B cell (primary cell): ENCODE measurements around the gene METTL17. TPM values are rescaled to one million over a fixed set of nuclear protein-coding genes. Genes with fewer than 3 reads are reported as not detected.

Experiments
- ATAC-seq: fragments of 200-7000 bp; cut with Tn5 transposase; one replicate; pipeline ENCODE4 v1.10.0; 2021; ENCODE audit warnings: low read depth, mild to moderate bottlenecking, moderate number of reproducible peaks, moderate library complexity
- CTCF ChIA-PET: fragments of 350-600 bp; sonication (Branson Sonifier 250); formaldehyde crosslinking; loops from one replicate; lab custom pipeline; 2021; ENCODE audit warnings: antibody characterized with exemption, inconsistent platforms; lab: Charles Lee
- POLR2A ChIA-PET: fragments of 350-600 bp; sonication (Branson Sonifier 250); formaldehyde crosslinking; loops from one replicate; lab custom pipeline; 2021; ENCODE audit warnings: antibody characterized with exemption; lab: Charles Lee
- DNase-seq: peaks from one replicate; pipeline ENCODE4 v3.0.0; 2013
- H2AFZ ChIP-seq: 2 replicates; pipeline ENCODE4 v1.6.1; 2012; ENCODE audit warnings: mild to moderate bottlenecking, low read depth, low read length; ENCODE audit not compliant: insufficient read depth, poor library complexity, severe bottlenecking
- H3K27ac ChIP-seq, 2 donors: 1 replicate in 1 of 2; 2 replicates in 1 of 2; pipeline ENCODE4 v1.5.1; 2012 to 2013; ENCODE audit warnings: low read length in 2 of 2, mild to moderate bottlenecking in 2 of 2, moderate library complexity in 1 of 2
- H3K27me3 ChIP-seq, 4 experiments: fragments of 200-600 bp in 1 of 4; sonication (generic) in 1 of 4; replicated peaks in 1 of 4; 1 replicate in 2 of 4; 2 replicates in 2 of 4; pipeline versions ENCODE4 v1.6.1 to v1.7.0; 2013 to 2016; ENCODE audit warnings: low read length in 3 of 4, mild to moderate bottlenecking in 2 of 4, mixed read lengths in 1 of 4, moderate library complexity in 1 of 4; ENCODE audit not compliant: insufficient read depth in 4 of 4, control insufficient read depth in 3 of 4; ENCODE audit errors: control extremely low read depth in 1 of 4
- H3K36me3 ChIP-seq, 2 experiments: replicated peaks in 1 of 2; 1 replicate in 1 of 2; 2 replicates in 1 of 2; pipeline versions ENCODE4 v1.6.1 to v1.7.1; 2013; ENCODE audit warnings: low read length in 1 of 2; ENCODE audit not compliant: insufficient read depth in 2 of 2, control insufficient read depth in 1 of 2; ENCODE audit errors: control extremely low read depth in 1 of 2, extremely low read depth in 1 of 2
- H3K4me1 ChIP-seq, 2 donors: fragments of 200-600 bp in 1 of 2; sonication (generic) in 1 of 2; 1 replicate in 1 of 2; 2 replicates in 1 of 2; pipeline versions ENCODE4 v1.5.1 to v1.6.1; 2013 to 2017; ENCODE audit warnings: low read length in 2 of 2; ENCODE audit not compliant: control insufficient read depth in 2 of 2, insufficient read depth in 2 of 2
- H3K4me2 ChIP-seq: replicated peaks from 2 replicates; pipeline ENCODE3; 2012; ENCODE audit warnings: mild to moderate bottlenecking, low read depth, low read length; ENCODE audit not compliant: poor library complexity, severe bottlenecking
- H3K4me3 ChIP-seq, 5 experiments: fragments of 200-600 bp in 1 of 5; sonication (generic) in 1 of 5; 1 replicate in 3 of 5; 2 replicates in 2 of 5; pipeline versions ENCODE4 v1.5.1 to v1.7.0; 2011 to 2016; ENCODE audit warnings: low read length in 4 of 5, mild to moderate bottlenecking in 4 of 5, low read depth in 2 of 5, control low read depth in 1 of 5, moderate library complexity in 1 of 5; ENCODE audit not compliant: insufficient read depth in 1 of 5; ENCODE audit errors: control extremely low read depth in 1 of 5, extremely low read depth in 1 of 5
- H3K79me2 ChIP-seq: fragments of 200-600 bp; sonication (generic); one replicate; pipeline ENCODE4 v1.6.0; 2016; ENCODE audit warnings: low read length; ENCODE audit not compliant: control insufficient read depth, insufficient read depth
- H3K9ac ChIP-seq: fragments of 200-600 bp; sonication (generic); 2 replicates; pipeline ENCODE4 v1.6.1; 2017; ENCODE audit warnings: mild to moderate bottlenecking, low read length, moderate library complexity
- H3K9me3 ChIP-seq, 3 donors: one replicate each; pipeline versions ENCODE4 v1.6.1 to v1.7.1; 2013; ENCODE audit warnings: low read length in 2 of 3; ENCODE audit not compliant: control insufficient read depth in 2 of 3, insufficient read depth in 1 of 3; ENCODE audit errors: control extremely low read depth in 1 of 3
- H4K20me1 ChIP-seq: 2 replicates; pipeline ENCODE4 v1.6.0; 2012; ENCODE audit warnings: mild to moderate bottlenecking, low read length; ENCODE audit not compliant: insufficient read depth, control insufficient read depth, poor library complexity, severe bottlenecking
- H3K27ac Mint-ChIP-seq: one replicate; pipeline ENCODE4 v1.8.0; 2021; ENCODE audit warnings: mixed read lengths
- H3K27me3 Mint-ChIP-seq: one replicate; pipeline ENCODE4 v1.8.0; 2021; ENCODE audit warnings: mixed read lengths
- H3K4me1 Mint-ChIP-seq: one replicate; pipeline ENCODE4 v1.8.0; 2021; ENCODE audit warnings: mixed read lengths
- H3K4me3 Mint-ChIP-seq: one replicate; pipeline ENCODE4 v1.8.0; 2021; ENCODE audit warnings: mixed read lengths
- H3K9me3 Mint-ChIP-seq: one replicate; pipeline ENCODE4 v1.8.0; 2022; ENCODE audit warnings: mixed read lengths; ENCODE audit not compliant: insufficient read depth
- EZH2 ChIP-seq: IDR thresholded peaks from 2 replicates; pipeline ENCODE4 v1.6.1; 2012; ENCODE audit warnings: borderline replicate concordance, low read depth, mild to moderate bottlenecking, moderate library complexity, low read length; ENCODE audit not compliant: insufficient read depth, poor library complexity, severe bottlenecking
- WGBS: methylation state at CpG from one replicate; pipeline ENCODE4 v1.1.5; 2013; ENCODE audit warnings: missing lambda C conversion rate; ENCODE audit not compliant: insufficient coverage; 5-methylcytosine and 5-hydroxymethylcytosine counted together
- intact Hi-C: fragments of 100-400 bp; cut with micrococcal nuclease; formaldehyde crosslinking; loops from one replicate; pipeline ENCODE4 v1.10.0; 2022
- polyA plus RNA-seq: library from polyadenylated mRNA; depleted of rRNA; stranded (reverse); fragments of >200 nt; gene quantifications from 2 replicates; pipeline ENCODE4 v1.2.3, GENCODE V29; 2012
- total RNA-seq, 2 donors: library from RNA; stranded (reverse); fragments of 120-200 nt in 1 of 2; gene quantifications; 1 replicate in 1 of 2; 2 replicates in 1 of 2; pipeline versions ENCODE4 v1.2.3 to v1.2.4, GENCODE V29; 2013 to 2022
- TF ChIP-seq, protein P1 (sequence below): fragments of 200-600 bp; IDR thresholded peaks from one replicate; pipeline ENCODE4 v1.8.0; 2022; ENCODE audit warnings: antibody characterized with exemption, mild to moderate bottlenecking

METTL17 gene
- total and polyA plus RNA-seq, 2 donors (not counting 1 experiment from before 2014, with no cell fraction given) = 116 to 201 TPM

DNA sequence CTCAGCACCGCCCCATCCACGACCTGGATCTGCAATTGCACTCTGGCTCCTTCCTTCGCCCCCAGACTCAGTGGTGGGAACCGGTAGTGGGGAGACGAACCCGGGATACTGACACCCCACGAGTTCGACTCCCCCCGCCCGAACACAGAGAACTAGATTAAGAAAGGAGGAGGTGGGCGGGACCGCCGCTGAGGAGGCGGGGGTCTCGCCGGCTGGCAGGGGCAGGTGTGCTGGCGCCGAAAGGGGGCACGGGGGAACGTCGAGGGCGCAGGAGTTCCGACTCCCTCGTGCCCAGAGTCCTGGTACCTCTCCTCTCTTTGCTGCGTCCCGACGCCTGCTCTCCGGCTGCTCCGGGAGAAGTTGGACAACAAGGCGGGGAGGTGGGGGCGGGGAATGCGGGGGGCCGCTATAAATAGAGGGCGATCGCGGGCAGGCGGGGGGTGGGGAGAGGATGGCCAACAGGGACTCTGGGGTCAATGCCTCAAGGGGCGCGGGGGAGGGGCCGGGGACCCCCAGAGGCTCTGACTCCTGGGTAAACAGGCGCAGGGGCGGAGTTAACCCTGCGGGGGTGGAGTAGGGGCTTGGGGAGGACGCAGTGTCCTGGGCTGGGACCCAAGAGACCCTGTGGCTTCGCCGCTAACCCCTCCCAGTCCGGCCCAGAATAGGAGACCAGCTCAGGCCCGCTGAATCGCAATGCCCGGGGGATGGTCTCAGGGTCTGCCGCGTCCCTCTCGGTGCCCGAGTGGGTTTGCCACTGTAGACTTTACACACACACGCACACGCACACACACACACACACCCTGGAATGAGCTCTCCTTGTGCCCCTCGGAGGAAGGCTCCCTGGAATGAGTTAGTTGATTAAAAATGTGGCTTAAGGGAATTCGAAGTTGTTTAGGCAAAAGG, 35.8 kb downstream of the METTL17 start:
- no peak overlapping the region for H3K27ac ChIP-seq

More for the DNA sequence above, 35.8 kb downstream of the METTL17 start:
- Histone ChIP-seq H3K4me2 (peak overlapping the region; percentile 99), H3K4me1 (peaks cover 12 to 23% of the 10 kb centered on the region in 2 donors), H4K20me1 (no peaks in the 10 kb centered on the region), H2AFZ (peak overlapping the region; percentile 97), H3K36me3 (no peaks in the 10 kb centered on the region), H3K9me3 (no peaks in the 10 kb centered on the region), H3K4me3 (peak overlapping the region; percentile 15 to 86 (median 75)), H3K9ac (peak overlapping the region; percentile 78), H3K79me2 (no peaks in the 10 kb centered on the region), H3K27me3 (peaks cover 0 to 30% (median 8%) of the 10 kb centered on the region in 4 experiments)
- peak; percentile 18 for DNase-seq
- Mint-ChIP-seq H3K4me1 (peaks cover 19% of the 10 kb centered on the region), H3K27ac (peak overlapping the region; percentile 61), H3K4me3 (peak overlapping the region; percentile 93), H3K9me3 (no peaks in the 10 kb centered on the region), H3K27me3 (peaks cover 16% of the 10 kb centered on the region)
- WGBS = 8% methylated on average over 31 of the region's 58 CpGs
- ChIA-PET CTCF (interaction anchor here (0.6 to 3.2 kb wide), 5 partner anchors 10 to 79 kb away, joined by 3 to 21 read pairs (median 3); no protein-coding TSS in a partner anchor), POLR2A (no interaction called here)
- TF ChIP-seq EZH2 = no peak
- TF ChIP-seq, protein P1, sequence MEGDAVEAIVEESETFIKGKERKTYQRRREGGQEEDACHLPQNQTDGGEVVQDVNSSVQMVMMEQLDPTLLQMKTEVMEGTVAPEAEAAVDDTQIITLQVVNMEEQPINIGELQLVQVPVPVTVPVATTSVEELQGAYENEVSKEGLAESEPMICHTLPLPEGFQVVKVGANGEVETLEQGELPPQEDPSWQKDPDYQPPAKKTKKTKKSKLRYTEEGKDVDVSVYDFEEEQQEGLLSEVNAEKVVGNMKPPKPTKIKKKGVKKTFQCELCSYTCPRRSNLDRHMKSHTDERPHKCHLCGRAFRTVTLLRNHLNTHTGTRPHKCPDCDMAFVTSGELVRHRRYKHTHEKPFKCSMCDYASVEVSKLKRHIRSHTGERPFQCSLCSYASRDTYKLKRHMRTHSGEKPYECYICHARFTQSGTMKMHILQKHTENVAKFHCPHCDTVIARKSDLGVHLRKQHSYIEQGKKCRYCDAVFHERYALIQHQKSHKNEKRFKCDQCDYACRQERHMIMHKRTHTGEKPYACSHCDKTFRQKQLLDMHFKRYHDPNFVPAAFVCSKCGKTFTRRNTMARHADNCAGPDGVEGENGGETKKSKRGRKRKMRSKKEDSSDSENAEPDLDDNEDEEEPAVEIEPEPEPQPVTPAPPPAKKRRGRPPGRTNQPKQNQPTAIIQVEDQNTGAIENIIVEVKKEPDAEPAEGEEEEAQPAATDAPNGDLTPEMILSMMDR = no peak
- peak; percentile 28 for ATAC-seq
- intact Hi-C loops = loop anchor here (2.0 kb wide), 3 partner anchors 45 to 79 kb away; partner anchors contain the start of gene ARHGEF40
